Progenitor cell of endocrine pancreas (in vitro differentiated cells): Measurements from ENCODE around the gene CDH13. TPM values are rescaled to one million over a fixed set of nuclear protein-coding genes. Genes with fewer than 3 reads are reported as not detected.

Experiments
- DNase-seq: peaks from one replicate; pipeline ENCODE4 v3.0.0; 2021; ENCODE audit warnings: low spot score; ENCODE audit not compliant: unreplicated experiment
- H3K27ac Mint-ChIP-seq: 2 replicates; pipeline ENCODE4 v1.8.0; 2021; ENCODE audit warnings: mild to moderate bottlenecking, moderate library complexity, mixed read lengths
- H3K27me3 Mint-ChIP-seq: 2 replicates; pipeline ENCODE4 v1.8.0; 2021; ENCODE audit warnings: mixed read lengths
- H3K36me3 Mint-ChIP-seq: 2 replicates; pipeline ENCODE4 v1.8.0; 2022; ENCODE audit warnings: mixed read lengths; ENCODE audit not compliant: insufficient read depth
- H3K4me1 Mint-ChIP-seq: 2 replicates; pipeline ENCODE4 v1.8.0; 2021; ENCODE audit warnings: low read depth, mixed read lengths
- H3K4me3 Mint-ChIP-seq: 2 replicates; pipeline ENCODE4 v1.8.0; 2021; ENCODE audit warnings: low read depth, mild to moderate bottlenecking, moderate library complexity, mixed read lengths
- H3K9me3 Mint-ChIP-seq: 2 replicates; pipeline ENCODE4 v1.8.0; 2021; ENCODE audit warnings: low read depth, mixed read lengths
- total RNA-seq: library from RNA; stranded (reverse); gene quantifications from 2 replicates; pipeline ENCODE4 v1.2.1, GENCODE V29; 2021
- TF ChIP-seq, protein P1 (sequence below): fragments of 200-600 bp; sonication (generic); IDR thresholded peaks from one replicate; pipeline ENCODE4 v1.5.0; 2021; ENCODE audit warnings: antibody characterized with exemption, mild to moderate bottlenecking; ENCODE audit not compliant: unreplicated experiment

CDH13 gene
- total RNA-seq, 1 donor from 2014 or later: 0.38 TPM

DNA sequence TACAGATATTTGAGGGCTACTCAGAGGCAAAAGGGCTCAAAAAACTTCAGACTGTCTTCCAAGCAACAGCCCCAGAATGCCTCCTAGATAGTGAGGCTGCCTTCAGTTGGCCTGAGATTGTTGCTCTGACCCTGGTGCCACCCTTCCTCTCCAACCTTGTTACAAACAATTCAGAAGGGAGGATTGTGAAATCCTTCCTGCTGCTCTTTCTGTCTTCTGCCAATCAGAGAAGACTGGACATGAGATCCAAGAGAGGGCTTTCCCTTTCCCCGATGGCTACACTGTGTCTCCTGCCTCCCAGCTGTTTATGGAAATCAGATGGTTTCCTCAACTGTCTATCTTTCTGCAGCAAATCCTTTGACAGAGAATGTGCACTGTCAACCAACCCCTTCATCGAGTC, 419.9 kb downstream of the CDH13 start:
- Mint-ChIP-seq H3K4me1 (no peaks in the 10 kb centered on the region), H3K36me3 (no peaks in the 10 kb centered on the region), H3K4me3 (no peak overlapping the region), H3K27ac (no peak overlapping the region), H3K9me3 (peaks cover 8% of the 10 kb centered on the region), H3K27me3 (peaks cover 4% of the 10 kb centered on the region)
- TF ChIP-seq, protein P1, sequence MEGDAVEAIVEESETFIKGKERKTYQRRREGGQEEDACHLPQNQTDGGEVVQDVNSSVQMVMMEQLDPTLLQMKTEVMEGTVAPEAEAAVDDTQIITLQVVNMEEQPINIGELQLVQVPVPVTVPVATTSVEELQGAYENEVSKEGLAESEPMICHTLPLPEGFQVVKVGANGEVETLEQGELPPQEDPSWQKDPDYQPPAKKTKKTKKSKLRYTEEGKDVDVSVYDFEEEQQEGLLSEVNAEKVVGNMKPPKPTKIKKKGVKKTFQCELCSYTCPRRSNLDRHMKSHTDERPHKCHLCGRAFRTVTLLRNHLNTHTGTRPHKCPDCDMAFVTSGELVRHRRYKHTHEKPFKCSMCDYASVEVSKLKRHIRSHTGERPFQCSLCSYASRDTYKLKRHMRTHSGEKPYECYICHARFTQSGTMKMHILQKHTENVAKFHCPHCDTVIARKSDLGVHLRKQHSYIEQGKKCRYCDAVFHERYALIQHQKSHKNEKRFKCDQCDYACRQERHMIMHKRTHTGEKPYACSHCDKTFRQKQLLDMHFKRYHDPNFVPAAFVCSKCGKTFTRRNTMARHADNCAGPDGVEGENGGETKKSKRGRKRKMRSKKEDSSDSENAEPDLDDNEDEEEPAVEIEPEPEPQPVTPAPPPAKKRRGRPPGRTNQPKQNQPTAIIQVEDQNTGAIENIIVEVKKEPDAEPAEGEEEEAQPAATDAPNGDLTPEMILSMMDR: no peak
- DNase-seq: no peak

DNA sequence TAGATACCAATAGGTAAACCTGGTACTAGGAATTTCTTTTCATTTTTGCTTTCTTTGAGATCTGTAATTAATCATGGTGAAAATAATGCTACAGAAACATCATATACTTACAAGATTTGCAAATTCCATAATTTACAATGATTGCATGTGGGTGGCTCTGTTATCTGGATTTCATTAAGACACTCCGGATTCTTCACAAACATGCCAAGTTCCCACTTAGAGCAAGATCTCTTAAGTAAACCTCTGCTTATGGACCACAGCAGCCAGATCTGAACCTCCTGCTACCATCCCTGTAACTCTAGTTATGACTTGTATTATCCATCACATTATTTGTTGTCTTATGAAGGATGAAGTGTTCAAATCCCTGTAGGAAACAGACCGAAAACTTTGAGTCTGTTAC, 424.7 kb downstream of the CDH13 start:
- TF ChIP-seq, protein P1: no peak
- H3K27me3 Mint-ChIP-seq: peaks cover 4% of the 10 kb centered on the region
- peaks cover 5% of the 10 kb centered on the region for H3K9me3 Mint-ChIP-seq
- H3K4me3 Mint-ChIP-seq: no peak overlapping the region
- H3K27ac Mint-ChIP-seq: no peak overlapping the region
- H3K36me3 Mint-ChIP-seq: no peaks in the 10 kb centered on the region
- DNase-seq: no peak
- no peaks in the 10 kb centered on the region for H3K4me1 Mint-ChIP-seq

DNA sequence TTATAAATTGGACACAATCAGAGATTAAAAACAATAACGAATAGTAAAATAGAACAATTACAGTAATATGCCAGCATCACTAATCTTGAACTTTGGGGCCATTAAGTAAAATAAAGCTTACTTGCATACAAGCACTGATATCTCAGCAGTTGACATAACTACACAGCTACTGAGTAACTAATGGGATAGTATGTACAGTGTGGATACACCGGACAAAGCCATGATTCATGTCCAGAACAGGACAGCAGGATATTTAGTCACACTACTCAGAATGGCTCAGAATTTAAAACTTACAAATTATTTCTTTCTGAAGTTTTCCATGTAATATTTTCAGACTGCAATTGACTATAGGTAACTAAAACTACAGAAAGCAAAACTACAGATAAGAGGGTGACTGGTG, 427.5 kb downstream of the CDH13 start:
- Mint-ChIP-seq H3K36me3 (no peaks in the 10 kb centered on the region), H3K4me3 (no peak overlapping the region), H3K4me1 (no peaks in the 10 kb centered on the region), H3K27me3 (peaks cover 7% of the 10 kb centered on the region), H3K27ac (no peak overlapping the region), H3K9me3 (peaks cover 5% of the 10 kb centered on the region)
- no peak for DNase-seq
- TF ChIP-seq, protein P1: no peak

DNA sequence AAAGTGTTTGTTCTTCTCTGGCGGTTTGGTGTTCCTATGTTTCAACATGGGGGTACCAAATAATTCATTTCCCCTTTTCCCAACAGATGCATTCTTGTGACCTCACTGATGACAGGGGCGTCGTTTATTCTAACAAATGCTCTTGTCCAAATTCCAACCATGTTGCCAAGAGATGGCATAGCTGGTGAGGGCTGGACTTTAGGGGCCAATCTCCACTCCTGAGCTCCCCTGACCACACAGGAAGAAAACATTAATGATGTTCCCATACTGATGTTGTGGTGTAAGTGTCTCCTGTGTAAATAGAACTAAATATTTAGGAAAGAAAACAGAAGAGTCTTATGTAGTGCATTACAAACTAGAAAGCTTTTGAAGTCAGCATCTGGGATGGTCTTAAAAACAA, 431.6 kb downstream of the CDH13 start:
- no peak for DNase-seq
- H3K27me3 Mint-ChIP-seq: peaks cover 3% of the 10 kb centered on the region
- H3K27ac Mint-ChIP-seq: peak overlapping the region; percentile 37
- TF ChIP-seq, protein P1: no peak
- H3K9me3 Mint-ChIP-seq: no peaks in the 10 kb centered on the region
- no peaks in the 10 kb centered on the region for H3K36me3 Mint-ChIP-seq
- no peak overlapping the region for H3K4me3 Mint-ChIP-seq
- H3K4me1 Mint-ChIP-seq: no peaks in the 10 kb centered on the region

DNA sequence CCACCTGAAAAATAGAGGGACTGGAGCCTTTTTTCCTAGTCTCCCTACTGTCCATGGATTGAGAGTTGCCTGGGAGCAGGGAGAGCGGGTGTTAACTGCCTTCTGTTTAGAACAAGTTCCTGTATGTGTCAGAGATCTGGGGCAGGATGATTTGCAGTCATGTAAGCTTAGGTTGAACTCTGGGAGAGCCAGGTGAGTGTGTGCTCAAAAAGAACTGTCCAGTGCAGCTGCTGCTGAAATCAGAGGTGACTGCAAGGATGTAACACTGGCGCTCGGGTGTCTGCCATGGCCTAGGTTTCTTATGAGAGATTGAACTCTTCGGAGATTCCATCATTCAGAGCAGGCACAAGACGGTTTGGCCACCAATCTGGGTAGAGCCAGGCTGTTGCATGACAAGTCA, 432.5 kb downstream of the CDH13 start:
- Mint-ChIP-seq H3K27me3 (peaks cover 3% of the 10 kb centered on the region), H3K4me1 (no peaks in the 10 kb centered on the region), H3K4me3 (no peak overlapping the region), H3K9me3 (no peaks in the 10 kb centered on the region), H3K27ac (no peak overlapping the region), H3K36me3 (no peaks in the 10 kb centered on the region)
- TF ChIP-seq, protein P1: no peak
- DNase-seq: no peak
